ENCODE results near the gene FERD3L. TPM values are rescaled to one million over a fixed set of nuclear protein-coding genes. Genes with fewer than 3 reads are reported as not detected.

FERD3L gene
- total and polyA plus RNA-seq, 2 of the 13 experiments (the other 11 are each of a cell fraction or from before 2014, with no cell fraction given): not detected

GRCh38 chr7:19133390-19133789, 11.8 kb downstream of the FERD3L start:
- ATAC-seq: no peak
- BruUV-seq (replicated peaks): no TSS peak
- intact Hi-C loops (cut with micrococcal nuclease; ENCODE audit: unreplicated experiment) (no loop called here), in situ Hi-C loops (cut with HindIII; ENCODE audit: extremely low pct_ligation_motif_present, low pct_unique_long_range_greater_than_20kb) (no loop called here)
- DNase-seq (ENCODE audit: low spot score): no peak
- no peaks in the 10 kb centered on the region for H3K27me3 ChIP-seq (ENCODE audit: control insufficient read depth in 1 of 2, insufficient read depth in 2 of 2, low read length in 2 of 2)
- CTCF ChIA-PET (ENCODE audit: low intra/inter-chr PET ratio, low total read pairs): no interaction called here
- peaks cover 24% of the 10 kb centered on the region for H3K9me3 ChIP-seq (ENCODE audit: low read length)
- H3K36me3 ChIP-seq (replicated peaks in 1 of 2; ENCODE audit: control insufficient read depth in 1 of 2, insufficient read depth in 2 of 2, low read length in 2 of 2): no peaks in the 10 kb centered on the region
- WGBS (ENCODE audit: low lambda C conversion rate): 1% methylated on average over 4 of the region's 4 CpGs
- POLR2A ChIA-PET: no interaction called here
- no peak overlapping the region for H3K27ac ChIP-seq (ENCODE audit: extremely low read length, insufficient read depth, low read length)
- H3K9ac ChIP-seq (ENCODE audit: insufficient read depth, low read depth, low read length): no peak overlapping the region
- H4K20me1 ChIP-seq (ENCODE audit: insufficient read depth, low read length): no peaks in the 10 kb centered on the region
- no peaks in the 10 kb centered on the region for H3K4me1 ChIP-seq (ENCODE audit: insufficient read depth, low read length)
- H3K4me3 ChIP-seq (replicated peaks in 1 of 3; ENCODE audit: insufficient read depth in 1 of 3, low read depth in 2 of 3, low read length in 3 of 3): no peak overlapping the region
- FAIRE-seq: no peak
- H3K79me2 ChIP-seq (ENCODE audit: insufficient read depth, low read length): no peaks in the 10 kb centered on the region
- no peak overlapping the region for H2AFZ ChIP-seq (ENCODE audit: low read length)
- H3K4me2 ChIP-seq (ENCODE audit: low read depth, low read length): no peak overlapping the region
- TF ChIP-seq TCF12 (IDR thresholded peaks at IDR 0.05) (no peak), TCF12 (CRISPR knock-in tag; IDR thresholded peaks at IDR 0.05) (no peak), SMYD3 (CRISPR knock-in tag; IDR thresholded peaks at IDR 0.05) (no peak), YY1 (IDR thresholded peaks at IDR 0.05; ENCODE audit: insufficient read depth, insufficient replicate concordance, low read depth, low read length) (no peak), HDAC2 (CRISPR knock-in tag; IDR thresholded peaks at IDR 0.05) (no peak), KDM5A (IDR thresholded peaks at IDR 0.05; ENCODE audit: borderline replicate concordance, low read length) (no peak), ZNF841 (CRISPR knock-in tag; IDR thresholded peaks at IDR 0.05; ENCODE audit: borderline replicate concordance) (no peak), ZBTB40 (IDR thresholded peaks at IDR 0.05) (no peak), ZBTB40 (CRISPR knock-in tag; IDR thresholded peaks at IDR 0.05) (no peak), ZNF414 (CRISPR knock-in tag; IDR thresholded peaks at IDR 0.05) (no peak), ZNF746 (CRISPR knock-in tag; IDR thresholded peaks at IDR 0.05) (no peak), STAG1 (CRISPR knock-in tag; IDR thresholded peaks at IDR 0.05) (no peak), STAT6 (CRISPR knock-in tag; IDR thresholded peaks at IDR 0.05; ENCODE audit: borderline replicate concordance) (no peak), ZNF773 (CRISPR knock-in tag; IDR thresholded peaks at IDR 0.05; ENCODE audit: borderline replicate concordance) (no peak), ZNF205 (CRISPR knock-in tag; IDR thresholded peaks at IDR 0.05) (no peak)

Measured in HepG2 (cell line).